Panc1 (cell line): ENCODE data around the gene NCKAP5. TPM values are rescaled to one million over a fixed set of nuclear protein-coding genes. Genes with fewer than 3 reads are reported as not detected.

Source experiments
- ATAC-seq: fragments of 200-7000 bp; cut with Tn5 transposase; 2 replicates; pipeline ENCODE4 v1.9.1; 2020; ENCODE audit warnings: mild to moderate bottlenecking, moderate library complexity
- BruUV-seq: library from RNA; stranded (reverse); fragments of 400-500 nt; replicated peaks from 2 replicates; lab custom pipeline; 2021; lab: Mats Ljungman, UMichigan
- CTCF ChIA-PET: fragments of 300-600 bp; sonication (Branson Sonifier 250); formaldehyde crosslinking; loops from one replicate; lab custom pipeline; 2022; ENCODE audit warnings: antibody characterized with exemption; lab: Charles Lee
- POLR2A ChIA-PET: fragments of 300-600 bp; sonication (Branson Sonifier 250); formaldehyde crosslinking; loops from one replicate; lab custom pipeline; 2022; ENCODE audit warnings: antibody characterized with exemption; lab: Charles Lee
- DNase-seq: peaks from one replicate; pipeline ENCODE4 v3.0.0-alpha.2; 2010; ENCODE audit warnings: low read depth, low spot score
- H3K27ac ChIP-seq: 2 replicates; pipeline ENCODE4 v1.5.1; 2011; ENCODE audit warnings: mild to moderate bottlenecking, low read length, inconsistent platforms
- H3K27me3 ChIP-seq: fragments of 200-500 bp; sonication (Bioruptor generic); 2 replicates; pipeline ENCODE4 v1.6.0; 2014; ENCODE audit warnings: low read length, inconsistent platforms; ENCODE audit not compliant: control insufficient read depth, insufficient read depth
- H3K36me3 ChIP-seq: fragments of 200-500 bp; sonication (Bioruptor generic); 2 replicates; pipeline ENCODE4 v1.5.1; 2014; ENCODE audit warnings: inconsistent platforms, mild to moderate bottlenecking, low read length, moderate library complexity; ENCODE audit not compliant: control insufficient read depth, insufficient read depth
- H3K4me1 ChIP-seq: 2 replicates; pipeline ENCODE4 v1.5.1; 2011; ENCODE audit warnings: inconsistent platforms, mild to moderate bottlenecking, low read length, moderate library complexity; ENCODE audit not compliant: control insufficient read depth, insufficient read depth
- H3K4me3 ChIP-seq, 2 experiments: 2 replicates each; pipeline ENCODE4 v1.5.1; 2011 to 2012; ENCODE audit warnings: low read depth in 2 of 2, low read length in 2 of 2, mild to moderate bottlenecking in 2 of 2, inconsistent platforms in 1 of 2, moderate library complexity in 1 of 2
- H3K9me3 ChIP-seq: fragments of 200-500 bp; sonication (Bioruptor generic); 2 replicates; pipeline ENCODE4 v1.5.1; 2014; ENCODE audit warnings: low read depth, mild to moderate bottlenecking, inconsistent platforms, low read length, moderate library complexity; ENCODE audit not compliant: control insufficient read depth, insufficient read depth
- POLR2AphosphoS5 ChIP-seq: IDR thresholded peaks from 2 replicates; pipeline ENCODE4 v1.6.1; 2012; ENCODE audit warnings: mild to moderate bottlenecking, low read depth, low read length, moderate library complexity
- SIN3A ChIP-seq: IDR thresholded peaks from 2 replicates; pipeline ENCODE4 v1.6.1; 2012; ENCODE audit warnings: low read depth, mild to moderate bottlenecking, low read length, moderate library complexity, borderline replicate concordance; ENCODE audit not compliant: insufficient read depth
- TCF7L2 ChIP-seq: IDR thresholded peaks from 2 replicates; pipeline ENCODE4 v1.6.1; 2011; ENCODE audit warnings: mild to moderate bottlenecking, low read depth, low read length, inconsistent platforms
- in situ Hi-C: cut with HindIII; loops from 2 replicates; pipeline ENCODE4 v1.10.0; 2016; ENCODE audit warnings: low sequenced_read_pairs, low pct_unique_long_range_greater_than_20kb
- intact Hi-C: fragments of 100-400 bp; cut with micrococcal nuclease; formaldehyde crosslinking; loops from one replicate; pipeline ENCODE4 v1.10.0; 2022; ENCODE audit not compliant: unreplicated experiment
- total RNA-seq: library from RNA; stranded (reverse); gene quantifications from one replicate; pipeline ENCODE4 v1.2.1, GENCODE V29; 2021; ENCODE audit not compliant: unreplicated experiment
- TF ChIP-seq, protein P1 (sequence below), 2 experiments: IDR thresholded peaks; 2 replicates each; pipeline ENCODE4 v1.6.1; 2011 to 2012; ENCODE audit warnings: low read depth in 2 of 2, control low read depth in 1 of 2, low read length in 1 of 2, mild to moderate bottlenecking in 1 of 2, moderate library complexity in 1 of 2; ENCODE audit not compliant: insufficient read depth in 1 of 2
- TF ChIP-seq, protein P2 (sequence below): fragments of 450-650 bp; IDR thresholded peaks from 2 replicates; pipeline ENCODE4 v1.5.1; 2017; ENCODE audit warnings: mild to moderate bottlenecking

Gene NCKAP5
- total RNA-seq, 1 experiment from 2014 or later = 0.10 TPM

DNA sequence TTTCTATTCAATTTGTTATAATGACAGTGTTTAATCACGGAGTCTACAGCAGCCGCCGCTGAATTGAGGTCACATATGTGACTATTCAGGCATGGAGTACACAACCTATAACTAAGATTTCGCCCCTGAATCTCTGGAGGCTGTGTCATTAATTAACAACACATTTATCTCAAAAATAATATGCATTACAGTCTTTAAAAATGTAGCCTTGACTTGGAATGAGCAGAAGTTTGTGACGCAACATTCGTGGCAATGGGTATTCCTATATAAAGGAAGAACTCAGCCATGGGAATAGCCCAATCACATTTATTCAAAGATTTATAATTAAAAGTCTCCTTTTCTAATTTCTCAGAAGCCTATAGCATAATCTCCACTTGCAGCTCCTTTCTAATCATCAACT lies 837.7 kb downstream of the NCKAP5 start:
- DNase-seq (no peak), ATAC-seq (no peak)
- no peaks in the 10 kb centered on the region for H3K4me1 ChIP-seq
- no peaks in the 10 kb centered on the region for H3K9me3 ChIP-seq
- no peaks in the 10 kb centered on the region for H3K36me3 ChIP-seq
- CTCF ChIA-PET = no interaction called here
- intact Hi-C loops = no loop called here
- POLR2A ChIA-PET = no interaction called here
- H3K4me3 ChIP-seq = no peak overlapping the region
- in situ Hi-C loops = no loop called here
- TF ChIP-seq POLR2AphosphoS5 (no peak), TCF7L2 (no peak), SIN3A (no peak)
- TF ChIP-seq, protein P1, sequence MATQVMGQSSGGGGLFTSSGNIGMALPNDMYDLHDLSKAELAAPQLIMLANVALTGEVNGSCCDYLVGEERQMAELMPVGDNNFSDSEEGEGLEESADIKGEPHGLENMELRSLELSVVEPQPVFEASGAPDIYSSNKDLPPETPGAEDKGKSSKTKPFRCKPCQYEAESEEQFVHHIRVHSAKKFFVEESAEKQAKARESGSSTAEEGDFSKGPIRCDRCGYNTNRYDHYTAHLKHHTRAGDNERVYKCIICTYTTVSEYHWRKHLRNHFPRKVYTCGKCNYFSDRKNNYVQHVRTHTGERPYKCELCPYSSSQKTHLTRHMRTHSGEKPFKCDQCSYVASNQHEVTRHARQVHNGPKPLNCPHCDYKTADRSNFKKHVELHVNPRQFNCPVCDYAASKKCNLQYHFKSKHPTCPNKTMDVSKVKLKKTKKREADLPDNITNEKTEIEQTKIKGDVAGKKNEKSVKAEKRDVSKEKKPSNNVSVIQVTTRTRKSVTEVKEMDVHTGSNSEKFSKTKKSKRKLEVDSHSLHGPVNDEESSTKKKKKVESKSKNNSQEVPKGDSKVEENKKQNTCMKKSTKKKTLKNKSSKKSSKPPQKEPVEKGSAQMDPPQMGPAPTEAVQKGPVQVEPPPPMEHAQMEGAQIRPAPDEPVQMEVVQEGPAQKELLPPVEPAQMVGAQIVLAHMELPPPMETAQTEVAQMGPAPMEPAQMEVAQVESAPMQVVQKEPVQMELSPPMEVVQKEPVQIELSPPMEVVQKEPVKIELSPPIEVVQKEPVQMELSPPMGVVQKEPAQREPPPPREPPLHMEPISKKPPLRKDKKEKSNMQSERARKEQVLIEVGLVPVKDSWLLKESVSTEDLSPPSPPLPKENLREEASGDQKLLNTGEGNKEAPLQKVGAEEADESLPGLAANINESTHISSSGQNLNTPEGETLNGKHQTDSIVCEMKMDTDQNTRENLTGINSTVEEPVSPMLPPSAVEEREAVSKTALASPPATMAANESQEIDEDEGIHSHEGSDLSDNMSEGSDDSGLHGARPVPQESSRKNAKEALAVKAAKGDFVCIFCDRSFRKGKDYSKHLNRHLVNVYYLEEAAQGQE (IDR thresholded peaks at IDR 0.05; ENCODE audit: insufficient read depth in 1 of 2, low read depth in 2 of 2, low read length in 1 of 2) = no peak
- TF ChIP-seq, protein P2, sequence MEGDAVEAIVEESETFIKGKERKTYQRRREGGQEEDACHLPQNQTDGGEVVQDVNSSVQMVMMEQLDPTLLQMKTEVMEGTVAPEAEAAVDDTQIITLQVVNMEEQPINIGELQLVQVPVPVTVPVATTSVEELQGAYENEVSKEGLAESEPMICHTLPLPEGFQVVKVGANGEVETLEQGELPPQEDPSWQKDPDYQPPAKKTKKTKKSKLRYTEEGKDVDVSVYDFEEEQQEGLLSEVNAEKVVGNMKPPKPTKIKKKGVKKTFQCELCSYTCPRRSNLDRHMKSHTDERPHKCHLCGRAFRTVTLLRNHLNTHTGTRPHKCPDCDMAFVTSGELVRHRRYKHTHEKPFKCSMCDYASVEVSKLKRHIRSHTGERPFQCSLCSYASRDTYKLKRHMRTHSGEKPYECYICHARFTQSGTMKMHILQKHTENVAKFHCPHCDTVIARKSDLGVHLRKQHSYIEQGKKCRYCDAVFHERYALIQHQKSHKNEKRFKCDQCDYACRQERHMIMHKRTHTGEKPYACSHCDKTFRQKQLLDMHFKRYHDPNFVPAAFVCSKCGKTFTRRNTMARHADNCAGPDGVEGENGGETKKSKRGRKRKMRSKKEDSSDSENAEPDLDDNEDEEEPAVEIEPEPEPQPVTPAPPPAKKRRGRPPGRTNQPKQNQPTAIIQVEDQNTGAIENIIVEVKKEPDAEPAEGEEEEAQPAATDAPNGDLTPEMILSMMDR = no peak
- H3K27me3 ChIP-seq = peaks cover 6% of the 10 kb centered on the region; the same call in 1 of the 2 replicates
- BruUV-seq = no TSS peak
- no peak overlapping the region for H3K27ac ChIP-seq

DNA sequence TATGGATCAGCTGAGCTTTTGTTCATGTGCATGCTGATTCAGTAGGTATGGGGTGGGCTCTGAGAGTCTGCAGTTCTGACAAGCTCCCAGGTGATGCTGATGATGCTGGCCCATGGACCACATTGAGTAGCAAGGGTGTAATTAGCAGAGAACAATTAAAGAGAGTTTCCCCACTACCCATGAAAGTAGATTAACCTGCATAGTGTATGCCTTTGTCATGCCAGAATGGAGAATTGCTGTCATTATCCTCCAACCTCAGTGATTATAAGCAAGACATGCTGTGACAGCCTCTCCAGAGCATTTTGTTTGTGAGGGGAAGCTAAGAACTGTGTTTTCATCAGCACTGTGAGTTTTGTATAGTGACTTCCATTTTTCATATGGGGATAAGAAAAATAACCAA lies 838.7 kb downstream of the NCKAP5 start:
- Histone ChIP-seq H3K4me1 (no peaks in the 10 kb centered on the region), H3K4me3 (no peak overlapping the region), H3K27ac (no peak overlapping the region), H3K9me3 (no peaks in the 10 kb centered on the region), H3K36me3 (no peaks in the 10 kb centered on the region), H3K27me3 (peaks cover 8% of the 10 kb centered on the region; the same call in 1 of the 2 replicates)
- ATAC-seq (no peak), DNase-seq (no peak)
- no TSS peak for BruUV-seq
- in situ Hi-C loops (no loop called here), intact Hi-C loops (no loop called here)
- ChIA-PET CTCF (no interaction called here), POLR2A (no interaction called here)
- TF ChIP-seq POLR2AphosphoS5 (no peak), TCF7L2 (no peak), SIN3A (no peak)
- TF ChIP-seq, protein P2 = no peak
- TF ChIP-seq, protein P1 (IDR thresholded peaks at IDR 0.05; ENCODE audit: insufficient read depth in 1 of 2, low read depth in 2 of 2, low read length in 1 of 2) = no peak
